ENCODE data around the gene MVB12B. TPM values are rescaled to one million over a fixed set of nuclear protein-coding genes. Genes with fewer than 3 reads are reported as not detected.
A peak's percentile ranks its signal among the peaks of the same experiment; 100 is the strongest.

MVB12B gene
- total RNA-seq, 1 donor: 5.4 TPM

DNA sequence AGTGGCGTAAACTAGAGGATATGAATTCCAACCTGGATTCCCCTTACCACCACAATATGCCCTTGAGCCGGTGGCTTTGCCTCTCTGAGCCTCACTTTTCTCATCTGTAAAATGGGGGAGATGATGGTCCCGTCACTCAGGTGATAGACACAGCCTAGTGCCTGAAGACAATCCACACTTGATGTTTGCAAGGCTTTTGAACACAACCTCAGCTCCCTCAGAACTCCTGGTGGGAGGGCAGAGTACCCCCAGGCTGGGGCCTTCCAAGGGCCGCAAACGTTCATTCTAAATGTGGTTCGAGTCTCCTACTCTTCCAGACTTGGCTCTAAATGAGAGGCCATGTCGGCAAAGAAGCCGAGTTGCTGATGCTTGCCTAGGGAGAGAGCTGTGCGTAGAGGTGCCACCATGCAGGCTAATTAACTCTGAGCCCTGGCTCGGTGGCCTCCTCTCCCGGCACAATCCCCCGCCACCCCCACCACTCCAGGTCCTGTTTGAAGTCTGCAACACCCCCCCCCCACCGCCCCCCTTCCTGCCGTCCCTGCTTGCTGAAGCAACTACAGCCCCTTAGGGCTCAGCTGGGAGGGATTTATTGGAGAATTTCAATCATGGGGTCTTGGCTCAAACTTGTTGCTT is 189.4 kb downstream of the MVB12B start:
- Histone ChIP-seq H3K4me3 (ENCODE audit: insufficient read depth, low read length) (no peak overlapping the region), H3K36me3 (ENCODE audit: insufficient read depth, low read length) (no peaks in the 10 kb centered on the region), H3K4me1 (ENCODE audit: insufficient read depth, low read length) (peaks cover 17% of the 10 kb centered on the region), H4K20me1 (ENCODE audit: insufficient read depth, low read length) (no peaks in the 10 kb centered on the region), H3K9me3 (ENCODE audit: low read depth, low read length) (no peaks in the 10 kb centered on the region), H3K27ac (ENCODE audit: low read depth, low read length) (no peak overlapping the region), H2AFZ (ENCODE audit: low read length) (no peak overlapping the region), H3K79me2 (ENCODE audit: insufficient read depth, low read length) (no peaks in the 10 kb centered on the region), H3K4me2 (ENCODE audit: insufficient read depth, low read length) (no peak overlapping the region), H3K27me3 (ENCODE audit: insufficient read depth, low read length) (peaks cover 67% of the 10 kb centered on the region)
- TF ChIP-seq, protein P1, sequence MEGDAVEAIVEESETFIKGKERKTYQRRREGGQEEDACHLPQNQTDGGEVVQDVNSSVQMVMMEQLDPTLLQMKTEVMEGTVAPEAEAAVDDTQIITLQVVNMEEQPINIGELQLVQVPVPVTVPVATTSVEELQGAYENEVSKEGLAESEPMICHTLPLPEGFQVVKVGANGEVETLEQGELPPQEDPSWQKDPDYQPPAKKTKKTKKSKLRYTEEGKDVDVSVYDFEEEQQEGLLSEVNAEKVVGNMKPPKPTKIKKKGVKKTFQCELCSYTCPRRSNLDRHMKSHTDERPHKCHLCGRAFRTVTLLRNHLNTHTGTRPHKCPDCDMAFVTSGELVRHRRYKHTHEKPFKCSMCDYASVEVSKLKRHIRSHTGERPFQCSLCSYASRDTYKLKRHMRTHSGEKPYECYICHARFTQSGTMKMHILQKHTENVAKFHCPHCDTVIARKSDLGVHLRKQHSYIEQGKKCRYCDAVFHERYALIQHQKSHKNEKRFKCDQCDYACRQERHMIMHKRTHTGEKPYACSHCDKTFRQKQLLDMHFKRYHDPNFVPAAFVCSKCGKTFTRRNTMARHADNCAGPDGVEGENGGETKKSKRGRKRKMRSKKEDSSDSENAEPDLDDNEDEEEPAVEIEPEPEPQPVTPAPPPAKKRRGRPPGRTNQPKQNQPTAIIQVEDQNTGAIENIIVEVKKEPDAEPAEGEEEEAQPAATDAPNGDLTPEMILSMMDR (IDR thresholded peaks at IDR 0.05; ENCODE audit: extremely low read depth, low read depth, low read length): no peak
- no peak for DNase-seq (ENCODE audit: insufficient read length, low spot score, missing footprints)

- Histone ChIP-seq H4K20me1 (ENCODE audit: insufficient read depth, low read length) (no peaks in the 10 kb centered on the region), H3K4me1 (ENCODE audit: insufficient read depth, low read length) (peaks cover 17% of the 10 kb centered on the region), H3K4me2 (ENCODE audit: insufficient read depth, low read length) (peak overlapping the region; percentile 96), H3K27me3 (ENCODE audit: insufficient read depth, low read length) (peaks cover 69% of the 10 kb centered on the region), H3K9me3 (ENCODE audit: low read depth, low read length) (no peaks in the 10 kb centered on the region), H2AFZ (ENCODE audit: low read length) (peak overlapping the region; percentile 85), H3K4me3 (ENCODE audit: insufficient read depth, low read length) (peak overlapping the region; percentile 78), H3K27ac (ENCODE audit: low read depth, low read length) (peak overlapping the region; percentile 23), H3K36me3 (ENCODE audit: insufficient read depth, low read length) (no peaks in the 10 kb centered on the region), H3K79me2 (ENCODE audit: insufficient read depth, low read length) (no peaks in the 10 kb centered on the region)
- DNase-seq (ENCODE audit: insufficient read length, low spot score, missing footprints): peak; percentile 81
- TF ChIP-seq, protein P1 (IDR thresholded peaks at IDR 0.05; ENCODE audit: extremely low read depth, low read depth, low read length): no peak
Measured at GRCh38 chr9:126516561-126516935, 189.9 kb downstream of the MVB12B start.

DNA sequence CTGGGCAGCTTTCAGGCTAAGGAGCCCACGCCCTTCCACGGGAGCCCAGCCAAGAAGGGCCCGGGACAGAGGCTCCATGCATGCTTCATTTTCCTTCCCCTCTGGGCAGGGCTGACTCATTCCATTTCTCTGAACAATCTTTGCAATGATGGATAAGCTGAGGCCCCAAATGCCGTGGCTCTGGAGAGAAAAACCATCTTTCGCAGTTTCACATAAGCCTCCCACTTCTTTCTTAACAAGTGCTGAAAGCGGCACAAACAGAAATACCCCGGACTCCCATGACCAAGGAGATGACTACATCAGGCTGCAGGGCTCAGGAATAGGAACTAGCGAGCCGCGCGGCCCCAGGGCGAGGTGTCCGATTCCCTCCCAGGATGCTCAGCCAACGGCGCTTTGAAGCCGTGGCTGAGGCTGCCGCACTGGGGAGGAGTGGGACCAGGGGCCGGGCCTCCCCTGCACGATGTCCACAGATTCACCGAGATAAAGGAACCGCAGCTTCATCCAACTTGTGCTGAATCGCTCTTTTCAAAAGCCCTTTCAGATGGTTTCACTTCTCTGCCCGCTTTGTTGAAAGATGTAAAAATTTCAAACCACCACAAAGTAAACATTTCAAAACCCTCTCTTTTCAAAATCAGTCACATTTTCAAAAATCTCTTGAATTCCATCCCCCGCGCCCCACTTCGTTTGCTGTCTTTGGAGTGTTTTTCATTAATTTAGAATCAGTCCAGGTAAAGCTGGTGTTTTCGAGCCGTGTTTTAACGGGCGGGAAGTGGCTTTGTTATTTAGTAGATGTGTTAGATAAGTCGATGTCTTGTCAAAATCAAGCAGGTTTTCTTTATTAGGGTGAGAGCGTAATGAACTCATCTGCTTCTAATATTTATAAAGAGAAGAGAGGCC is 190.6 kb downstream of the MVB12B start:
- Histone ChIP-seq H3K4me2 (ENCODE audit: insufficient read depth, low read length) (peak overlapping the region; percentile 96), H3K4me3 (ENCODE audit: insufficient read depth, low read length) (peak overlapping the region; percentile 78), H4K20me1 (ENCODE audit: insufficient read depth, low read length) (no peaks in the 10 kb centered on the region), H2AFZ (ENCODE audit: low read length) (peak overlapping the region; percentile 85), H3K36me3 (ENCODE audit: insufficient read depth, low read length) (no peaks in the 10 kb centered on the region), H3K79me2 (ENCODE audit: insufficient read depth, low read length) (no peaks in the 10 kb centered on the region), H3K4me1 (ENCODE audit: insufficient read depth, low read length) (peaks cover 17% of the 10 kb centered on the region), H3K27ac (ENCODE audit: low read depth, low read length) (peak overlapping the region; percentile 51), H3K9me3 (ENCODE audit: low read depth, low read length) (no peaks in the 10 kb centered on the region), H3K27me3 (ENCODE audit: insufficient read depth, low read length) (peaks cover 71% of the 10 kb centered on the region)
- TF ChIP-seq, protein P1 (IDR thresholded peaks at IDR 0.05; ENCODE audit: extremely low read depth, low read depth, low read length): no peak
- peak; percentile 98 for DNase-seq (ENCODE audit: insufficient read length, low spot score, missing footprints)

DNA sequence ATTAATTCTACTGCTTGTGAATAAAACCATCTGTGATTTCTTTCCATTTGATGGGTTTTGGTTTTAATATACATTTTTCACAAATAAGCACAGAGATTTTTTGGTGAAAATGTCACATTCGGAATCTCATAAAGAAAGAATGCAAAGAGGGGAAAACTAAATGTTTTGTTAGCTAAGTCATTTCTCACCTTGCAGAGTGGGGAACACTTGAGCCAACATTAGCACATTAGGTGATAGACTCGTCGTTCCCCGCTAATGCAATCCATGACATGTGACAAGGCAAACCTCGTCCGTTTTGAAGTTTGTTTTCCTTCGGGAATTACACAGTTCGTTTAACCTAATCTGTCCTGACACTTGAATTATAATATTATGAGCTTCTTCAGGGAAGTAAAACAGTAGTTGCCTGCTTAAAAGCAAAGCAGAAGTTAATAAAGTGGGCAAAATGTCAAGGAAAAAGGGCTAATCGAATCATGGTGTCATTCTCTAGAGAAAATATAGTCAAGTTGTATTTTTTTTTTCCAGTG is 191.3 kb downstream of the MVB12B start:
- no peaks in the 10 kb centered on the region for H3K79me2 ChIP-seq (ENCODE audit: insufficient read depth, low read length)
- peaks cover 17% of the 10 kb centered on the region for H3K4me1 ChIP-seq (ENCODE audit: insufficient read depth, low read length)
- no peaks in the 10 kb centered on the region for H4K20me1 ChIP-seq (ENCODE audit: insufficient read depth, low read length)
- no peaks in the 10 kb centered on the region for H3K36me3 ChIP-seq (ENCODE audit: insufficient read depth, low read length)
- peak overlapping the region; percentile 96 for H3K4me2 ChIP-seq (ENCODE audit: insufficient read depth, low read length)
- peak overlapping the region; percentile 78 for H3K4me3 ChIP-seq (ENCODE audit: insufficient read depth, low read length)
- TF ChIP-seq, protein P1 (IDR thresholded peaks at IDR 0.05; ENCODE audit: extremely low read depth, low read depth, low read length): no peak
- H3K27ac ChIP-seq (ENCODE audit: low read depth, low read length): no peak overlapping the region
- DNase-seq (ENCODE audit: insufficient read length, low spot score, missing footprints): no peak
- peak overlapping the region; percentile 85 for H2AFZ ChIP-seq (ENCODE audit: low read length)
- H3K27me3 ChIP-seq (ENCODE audit: insufficient read depth, low read length): peaks cover 71% of the 10 kb centered on the region
- no peaks in the 10 kb centered on the region for H3K9me3 ChIP-seq (ENCODE audit: low read depth, low read length)
